ENCODE results near the gene CHM. TPM values are rescaled to one million over a fixed set of nuclear protein-coding genes. Genes with fewer than 3 reads are reported as not detected.

Gene CHM
- total and polyA plus RNA-seq, 2 of the 8 experiments (the other 6 are each of a cell fraction or from before 2014, with no cell fraction given): 8.6 to 15.5 TPM

DNA sequence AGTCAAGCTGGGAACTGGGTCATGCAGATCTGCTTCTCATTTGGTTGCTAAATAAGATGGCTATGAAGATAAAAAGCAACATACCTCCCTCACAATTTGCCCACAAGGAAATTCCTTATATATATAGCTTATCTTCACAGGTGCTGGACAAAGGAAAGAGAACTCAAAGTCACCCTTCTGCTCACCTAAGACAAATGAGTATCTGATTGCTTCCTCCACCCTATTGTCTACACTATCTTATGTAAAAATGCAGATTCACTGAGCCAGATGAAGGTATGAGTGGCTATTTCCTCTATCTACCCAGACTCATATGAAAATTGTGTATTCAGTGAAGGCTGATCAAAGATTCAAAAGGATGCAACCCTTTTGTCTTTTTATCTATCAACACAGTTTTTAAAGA is 50.8 kb downstream of the CHM start:
- H2BK15ac ChIP-seq (ENCODE audit: low read length): no peak overlapping the region
- POLR2A ChIA-PET (ENCODE audit: partially characterized antibody): no interaction called here
- no peak for FAIRE-seq
- no peak overlapping the region for H2BK12ac ChIP-seq (ENCODE audit: low read depth, low read length)
- H3K9me3 ChIP-seq (ENCODE audit: insufficient read depth in 2 of 2, low read depth in 1 of 2, low read length in 1 of 2): no peaks in the 10 kb centered on the region
- CTCF ChIA-PET (ENCODE audit: partially characterized antibody): no interaction called here
- H3K23ac ChIP-seq (ENCODE audit: insufficient read length): no peak overlapping the region
- no peaks in the 10 kb centered on the region for H4K20me1 ChIP-seq (replicated peaks in 1 of 2; ENCODE audit: control insufficient read depth in 1 of 2, insufficient read depth in 2 of 2, low read length in 2 of 2)
- H3K4me1 ChIP-seq (replicated peaks in 1 of 4; ENCODE audit: control insufficient read depth in 3 of 4, insufficient read depth in 4 of 4, low read length in 3 of 4): peaks cover 0 to 9% (median 2%) of the 10 kb centered on the region in 4 experiments; a peak in 4 of 7 replicates
- peaks cover 0 to 33% of the 10 kb centered on the region in 2 experiments; a peak in 2 of 4 replicates for H3K79me2 ChIP-seq (ENCODE audit: control insufficient read depth in 1 of 2, insufficient read depth in 2 of 2, low read length in 2 of 2)
- no peak overlapping the region for H3K27ac ChIP-seq (ENCODE audit: low read depth, low read length)
- no peak overlapping the region for H2BK20ac ChIP-seq (ENCODE audit: low read length)
- no peak overlapping the region for H4K5ac ChIP-seq (ENCODE audit: insufficient read length, low read depth, low read length)
- H3K79me1 ChIP-seq (ENCODE audit: low read depth, low read length): no peaks in the 10 kb centered on the region; the same call in none of the 2 replicates
- H2BK120ac ChIP-seq (replicated peaks; ENCODE audit: low read depth, low read length): no peak overlapping the region
- H3K4me2 ChIP-seq (ENCODE audit: insufficient read depth in 1 of 2, low read depth in 2 of 2, low read length in 2 of 2): peak overlapping the region in 1 of 2 experiments; percentile 33; a peak in 2 of 4 replicates
- no peak overlapping the region for H3K4me3 ChIP-seq (ENCODE audit: extremely low read depth in 1 of 4, insufficient read depth in 2 of 4, low read depth in 3 of 4, low read length in 4 of 4)
- no peak overlapping the region for H3K4ac ChIP-seq (replicated peaks; ENCODE audit: insufficient read length, low read depth, low read length)
- H3K56ac ChIP-seq (replicated peaks; ENCODE audit: insufficient read length, low read depth, low read length): no peak overlapping the region
- H2AK5ac ChIP-seq (ENCODE audit: low read depth, low read length): no peak overlapping the region
- H4K8ac ChIP-seq (ENCODE audit: extremely low read depth, insufficient read depth, low read length): no peak overlapping the region
- no peak for DNase-seq (ENCODE audit: low read depth in 1 of 2, low spot score in 2 of 2)
- H3K27me3 ChIP-seq (replicated peaks in 1 of 4; ENCODE audit: control insufficient read depth in 3 of 4, extremely low read depth in 1 of 4, insufficient read depth in 3 of 4, low read length in 3 of 4): no peaks in the 10 kb centered on the region
- H2AFZ ChIP-seq (ENCODE audit: low read length): no peak overlapping the region
- no peaks in the 10 kb centered on the region for H3K23me2 ChIP-seq (ENCODE audit: low read depth, low read length)
- H3K36me3 ChIP-seq (ENCODE audit: control insufficient read depth in 2 of 4, insufficient read depth in 4 of 4, low read length in 3 of 4): no peaks in the 10 kb centered on the region
- H4K91ac ChIP-seq (replicated peaks; ENCODE audit: insufficient read length, low read length): no peak overlapping the region
- H3K9ac ChIP-seq (replicated peaks in 1 of 4; ENCODE audit: extremely low read depth in 1 of 4, low read depth in 3 of 4, low read length in 3 of 4): no peak overlapping the region
- H3K14ac ChIP-seq (ENCODE audit: insufficient read length): no peak overlapping the region
- H2BK5ac ChIP-seq (ENCODE audit: low read depth, low read length): no peak overlapping the region
- no peak overlapping the region for H3K18ac ChIP-seq (ENCODE audit: extremely low read depth, low read length)
- TF ChIP-seq SAP30 (IDR thresholded peaks at IDR 0.05; ENCODE audit: insufficient read depth, insufficient replicate concordance, low read length): no peak
- no peak for TF ChIP-seq NRF1 (IDR thresholded peaks at IDR 0.05; ENCODE audit: low read depth, low read length)
- TF ChIP-seq SIX5 (IDR thresholded peaks at IDR 0.05; ENCODE audit: low read depth, low read length): no peak
- no peak for TF ChIP-seq JUND (IDR thresholded peaks at IDR 0.05; ENCODE audit: low read length)
- no peak for TF ChIP-seq SRF (IDR thresholded peaks at IDR 0.05; ENCODE audit: low read depth, low read length)
- TF ChIP-seq EGR1 (IDR thresholded peaks at IDR 0.05; ENCODE audit: borderline replicate concordance, low read depth, low read length): no peak
- no peak for TF ChIP-seq RFX5 (IDR thresholded peaks at IDR 0.05; ENCODE audit: borderline replicate concordance, low read depth, low read length)
- no peak for TF ChIP-seq CTBP2 (IDR thresholded peaks at IDR 0.05; ENCODE audit: borderline replicate concordance, insufficient read depth, insufficient read length, low read length)
- TF ChIP-seq SUZ12 (IDR thresholded peaks at IDR 0.05; ENCODE audit: low read length): no peak
- no peak for TF ChIP-seq TAF1 (IDR thresholded peaks at IDR 0.05; ENCODE audit: low read depth, low read length)
- TF ChIP-seq, protein P1, sequence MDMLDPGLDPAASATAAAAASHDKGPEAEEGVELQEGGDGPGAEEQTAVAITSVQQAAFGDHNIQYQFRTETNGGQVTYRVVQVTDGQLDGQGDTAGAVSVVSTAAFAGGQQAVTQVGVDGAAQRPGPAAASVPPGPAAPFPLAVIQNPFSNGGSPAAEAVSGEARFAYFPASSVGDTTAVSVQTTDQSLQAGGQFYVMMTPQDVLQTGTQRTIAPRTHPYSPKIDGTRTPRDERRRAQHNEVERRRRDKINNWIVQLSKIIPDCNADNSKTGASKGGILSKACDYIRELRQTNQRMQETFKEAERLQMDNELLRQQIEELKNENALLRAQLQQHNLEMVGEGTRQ (IDR thresholded peaks at IDR 0.05; ENCODE audit: low read length): no peak
- TF ChIP-seq TAF7 (optimal IDR thresholded peaks at IDR 0.05; ENCODE audit: borderline replicate concordance, low read depth, low read length): no peak
- TF ChIP-seq HDAC2 (IDR thresholded peaks at IDR 0.05; ENCODE audit: borderline replicate concordance in 1 of 2, low read depth in 2 of 2, low read length in 2 of 2): no peak
- no peak for TF ChIP-seq TEAD4 (IDR thresholded peaks at IDR 0.05; ENCODE audit: low read depth, low read length)
